IMR-90 (cell line): ENCODE results near the gene NOG. TPM values are rescaled to one million over a fixed set of nuclear protein-coding genes. Genes with fewer than 3 reads are reported as not detected.

Experiments
- ATAC-seq: fragments of 200-7000 bp; cut with Tn5 transposase; 2 replicates; pipeline ENCODE4 v1.9.1; 2020; ENCODE audit warnings: low read depth, mild to moderate bottlenecking, moderate library complexity
- BruUV-seq: library from RNA; stranded (reverse); fragments of 400-500 nt; replicated peaks from 2 replicates; lab custom pipeline; 2021; lab: Mats Ljungman, UMichigan
- CTCF ChIA-PET: fragments of 300-600 bp; formaldehyde crosslinking; extraction: SDS; loops from one replicate; lab custom pipeline; 2021; ENCODE audit warnings: antibody characterized with exemption; lab: Yijun Ruan, JAX
- POLR2A ChIA-PET: fragments of 300-600 bp; sonication (Branson Sonifier 250); formaldehyde crosslinking; loops from one replicate; lab custom pipeline; 2022; ENCODE audit warnings: antibody characterized with exemption; ENCODE audit not compliant: unreplicated experiment; lab: Charles Lee
- DNase-seq: peaks from one replicate; pipeline ENCODE4 v3.0.0; 2013
- H2AFZ ChIP-seq: replicated peaks from 2 replicates; pipeline ENCODE3; 2013; ENCODE audit warnings: low read length, mild to moderate bottlenecking; ENCODE audit not compliant: poor library complexity
- H2AK5ac ChIP-seq: 2 replicates; pipeline ENCODE4 v1.6.1; 2013; ENCODE audit warnings: low read depth, low read length, inconsistent platforms
- H2AK9ac ChIP-seq: replicated peaks from 2 replicates; pipeline ENCODE3; 2013; ENCODE audit warnings: mild to moderate bottlenecking, low read depth, low read length, moderate library complexity; ENCODE audit not compliant: poor library complexity
- H2BK120ac ChIP-seq: 2 replicates; pipeline ENCODE4 v1.6.1; 2013; ENCODE audit warnings: low read depth, low read length, inconsistent platforms
- H2BK15ac ChIP-seq: 3 replicates; pipeline ENCODE4 v1.6.1; 2013; ENCODE audit warnings: low read depth, low read length, inconsistent platforms
- H2BK20ac ChIP-seq: 2 replicates; pipeline ENCODE4 v1.6.1; 2013; ENCODE audit warnings: low read depth, mild to moderate bottlenecking, inconsistent platforms, low read length, moderate library complexity
- H2BK5ac ChIP-seq: 2 replicates; pipeline ENCODE4 v1.6.1; 2013; ENCODE audit warnings: mild to moderate bottlenecking, low read depth, low read length, inconsistent platforms; ENCODE audit not compliant: poor library complexity, severe bottlenecking
- H3K14ac ChIP-seq: replicated peaks from 2 replicates; pipeline ENCODE4 v1.6.1; 2013; ENCODE audit warnings: low read depth, low read length, inconsistent platforms
- H3K18ac ChIP-seq: 2 replicates; pipeline ENCODE4 v1.6.1; 2013; ENCODE audit warnings: low read depth, low read length, control low read depth
- H3K23ac ChIP-seq: 2 replicates; pipeline ENCODE4 v1.6.1; 2013; ENCODE audit warnings: low read depth, low read length, inconsistent platforms
- H3K27ac ChIP-seq: 2 replicates; pipeline ENCODE4 v1.5.1; 2013; ENCODE audit warnings: mild to moderate bottlenecking, control low read depth, low read length; ENCODE audit not compliant: insufficient read depth
- H3K27me3 ChIP-seq: 2 replicates; pipeline ENCODE4 v1.6.1; 2013; ENCODE audit warnings: low read length; ENCODE audit not compliant: control insufficient read depth, insufficient read depth
- H3K36me3 ChIP-seq: 2 replicates; pipeline ENCODE4 v1.6.1; 2013; ENCODE audit warnings: low read length, mixed read lengths; ENCODE audit not compliant: control insufficient read depth, insufficient read depth
- H3K4ac ChIP-seq: 2 replicates; pipeline ENCODE4 v1.6.1; 2013; ENCODE audit warnings: low read depth, low read length, inconsistent platforms
- H3K4me1 ChIP-seq: 2 replicates; pipeline ENCODE4 v1.6.1; 2013; ENCODE audit warnings: low read length, mixed read lengths; ENCODE audit not compliant: control insufficient read depth, insufficient read depth
- H3K4me2 ChIP-seq: 2 replicates; pipeline ENCODE4 v1.6.1; 2013; ENCODE audit warnings: low read depth, mild to moderate bottlenecking, control low read depth, low read length, moderate library complexity
- H3K4me3 ChIP-seq: 2 replicates; pipeline ENCODE4 v1.5.1; 2013; ENCODE audit warnings: low read depth, mild to moderate bottlenecking, control low read depth, low read length, moderate library complexity; ENCODE audit not compliant: insufficient read depth
- H3K56ac ChIP-seq: 2 replicates; pipeline ENCODE4 v1.6.1; 2013; ENCODE audit warnings: low read length, inconsistent platforms; ENCODE audit not compliant: insufficient read depth; ENCODE audit errors: extremely low read depth
- H3K79me1 ChIP-seq, 2 experiments: 2 replicates each; pipeline ENCODE4 v1.6.1; 2013; ENCODE audit warnings: low read length in 2 of 2, inconsistent platforms in 1 of 2, low read depth in 1 of 2
- H3K9ac ChIP-seq: 2 replicates; pipeline ENCODE4 v1.6.1; 2013; ENCODE audit warnings: low read depth, low read length, control low read depth
- H3K9me1 ChIP-seq: 2 replicates; pipeline ENCODE4 v1.6.1; 2013; ENCODE audit warnings: low read length, inconsistent platforms; ENCODE audit not compliant: insufficient read depth
- H3K9me3 ChIP-seq: 2 replicates; pipeline ENCODE4 v1.6.1; 2013; ENCODE audit warnings: low read length; ENCODE audit not compliant: control insufficient read depth, insufficient read depth
- H4K20me1 ChIP-seq: 2 replicates; pipeline ENCODE4 v1.6.1; 2013; ENCODE audit warnings: low read length, inconsistent platforms; ENCODE audit not compliant: insufficient read depth
- H4K5ac ChIP-seq: 2 replicates; pipeline ENCODE4 v1.6.1; 2013; ENCODE audit warnings: mild to moderate bottlenecking, low read depth, low read length, control low read depth
- H4K8ac ChIP-seq, 2 experiments: 2 replicates each; pipeline ENCODE4 v1.6.1; 2013; ENCODE audit warnings: low read depth in 2 of 2, low read length in 2 of 2, control low read depth in 1 of 2, inconsistent platforms in 1 of 2
- H4K91ac ChIP-seq: 2 replicates; pipeline ENCODE4 v1.6.1; 2013; ENCODE audit warnings: low read depth, low read length, inconsistent platforms; ENCODE audit not compliant: insufficient read depth
- BHLHE40 ChIP-seq: fragments of 150-350 bp; IDR thresholded peaks from 2 replicates; pipeline ENCODE4 v1.6.1; 2016; ENCODE audit warnings: mild to moderate bottlenecking, low read depth, low read length
- MAFK ChIP-seq: IDR thresholded peaks from 2 replicates; pipeline ENCODE4 v1.6.1; 2012; ENCODE audit warnings: low read depth, low read length, improper control_type of control experiment
- NFE2L2 ChIP-seq: fragments of 150-350 bp; IDR thresholded peaks from 2 replicates; pipeline ENCODE4 v1.6.1; 2016; ENCODE audit warnings: low read depth, mild to moderate bottlenecking, low read length
- POLR2A ChIP-seq: IDR thresholded peaks from 2 replicates; pipeline ENCODE4 v1.6.1; 2012; ENCODE audit warnings: mild to moderate bottlenecking, low read depth, low read length
- RAD21 ChIP-seq: IDR thresholded peaks from 2 replicates; pipeline ENCODE4 v1.6.1; 2012; ENCODE audit warnings: low read length, improper control_type of control experiment
- RFX5 ChIP-seq: IDR thresholded peaks from 2 replicates; pipeline ENCODE4 v1.8.0; 2012; ENCODE audit warnings: low read depth, mild to moderate bottlenecking, low read length, moderate library complexity
- SMC3 ChIP-seq: fragments of 150-350 bp; IDR thresholded peaks from 2 replicates; pipeline ENCODE4 v1.6.1; 2016; ENCODE audit warnings: low read depth, mild to moderate bottlenecking, antibody characterized with exemption, low read length, moderate library complexity
- WGBS, 2 experiments: methylation state at CpG; one replicate each; pipeline versions ENCODE4 v1.1.5 to v1.1.7; 2013; ENCODE audit warnings: missing lambda C conversion rate in 2 of 2; ENCODE audit not compliant: insufficient read length in 1 of 2; ENCODE audit errors: extremely low coverage in 2 of 2; 5-methylcytosine and 5-hydroxymethylcytosine counted together
- dilution Hi-C: fragments of 300-500 bp; cut with HindIII; formaldehyde crosslinking; loops from one replicate; pipeline ENCODE4 v1.14.3; 2018; ENCODE audit warnings: low sequenced_read_pairs; ENCODE audit not compliant: unreplicated experiment
- in situ Hi-C: fragments of 300-500 bp; cut with MboI; formaldehyde crosslinking; loops from 3 replicates; pipeline ENCODE4 v1.14.3; 2019; ENCODE audit warnings: low sequenced_read_pairs, inconsistent platforms, mixed read lengths
- intact Hi-C: fragments of 100-400 bp; cut with micrococcal nuclease; formaldehyde crosslinking; loops from 2 replicates; pipeline ENCODE4 v1.10.0; 2022
- polyA plus RNA-seq, 3 experiments: library from polyadenylated mRNA; depleted of rRNA; stranded (reverse); fragments of >200 nt; gene quantifications; 2 replicates each; pipeline ENCODE4 v1.2.3, GENCODE V29; 2012; ENCODE audit warnings: low replicate concordance in 1 of 3
- total RNA-seq: library from RNA; depleted of rRNA; stranded (reverse); fragments of >200 nt; gene quantifications from 2 replicates; pipeline ENCODE4 v1.2.3, GENCODE V29; 2012
- TF ChIP-seq, protein P1 (sequence below): conservative IDR thresholded peaks from 2 replicates; pipeline ENCODE4 v1.5.1; 2012; ENCODE audit warnings: mild to moderate bottlenecking, low read depth, low read length, improper control_type of control experiment
- TF ChIP-seq, protein P2 (sequence below): fragments of 150-350 bp; IDR thresholded peaks from 2 replicates; pipeline ENCODE4 v1.6.1; 2017; ENCODE audit warnings: mild to moderate bottlenecking, antibody characterized with exemption, low read length, low read depth

NOG gene
- total and polyA plus RNA-seq, 2 of the 4 experiments (the other 2 are of a cell fraction) = 11.7 to 13.1 TPM

DNA sequence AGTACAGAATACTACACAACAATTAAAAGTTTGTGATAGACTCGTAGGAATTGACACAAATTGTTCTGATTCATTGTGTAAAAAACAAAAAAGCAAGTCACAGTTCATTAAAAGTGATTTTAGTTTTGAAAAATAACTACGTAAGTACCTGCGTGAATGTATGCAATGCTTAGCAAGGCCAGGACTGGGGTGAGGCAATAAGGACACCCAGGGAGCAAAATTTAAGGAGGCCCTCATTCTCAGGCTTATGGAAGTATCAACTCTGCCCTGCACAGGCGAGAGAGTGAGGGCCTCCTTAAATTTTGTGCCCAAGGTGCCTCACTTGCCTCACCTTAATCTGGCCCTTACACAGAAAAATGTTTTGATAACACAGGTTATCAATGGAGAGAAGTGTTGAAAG lies 31.4 kb downstream of the NOG start:
- no peak overlapping the region for H2BK20ac ChIP-seq
- H3K27ac ChIP-seq = no peak overlapping the region
- no peak overlapping the region for H2AK5ac ChIP-seq
- H4K8ac ChIP-seq = no peak overlapping the region
- no peak overlapping the region for H3K4ac ChIP-seq
- POLR2A ChIA-PET = no interaction called here
- H3K4me3 ChIP-seq = no peak overlapping the region
- dilution Hi-C loops = no loop called here
- TF ChIP-seq RAD21 (no peak), MAFK (no peak), NFE2L2 (no peak), BHLHE40 (no peak), POLR2A (no peak), SMC3 (no peak), RFX5 (no peak)
- TF ChIP-seq, protein P1, sequence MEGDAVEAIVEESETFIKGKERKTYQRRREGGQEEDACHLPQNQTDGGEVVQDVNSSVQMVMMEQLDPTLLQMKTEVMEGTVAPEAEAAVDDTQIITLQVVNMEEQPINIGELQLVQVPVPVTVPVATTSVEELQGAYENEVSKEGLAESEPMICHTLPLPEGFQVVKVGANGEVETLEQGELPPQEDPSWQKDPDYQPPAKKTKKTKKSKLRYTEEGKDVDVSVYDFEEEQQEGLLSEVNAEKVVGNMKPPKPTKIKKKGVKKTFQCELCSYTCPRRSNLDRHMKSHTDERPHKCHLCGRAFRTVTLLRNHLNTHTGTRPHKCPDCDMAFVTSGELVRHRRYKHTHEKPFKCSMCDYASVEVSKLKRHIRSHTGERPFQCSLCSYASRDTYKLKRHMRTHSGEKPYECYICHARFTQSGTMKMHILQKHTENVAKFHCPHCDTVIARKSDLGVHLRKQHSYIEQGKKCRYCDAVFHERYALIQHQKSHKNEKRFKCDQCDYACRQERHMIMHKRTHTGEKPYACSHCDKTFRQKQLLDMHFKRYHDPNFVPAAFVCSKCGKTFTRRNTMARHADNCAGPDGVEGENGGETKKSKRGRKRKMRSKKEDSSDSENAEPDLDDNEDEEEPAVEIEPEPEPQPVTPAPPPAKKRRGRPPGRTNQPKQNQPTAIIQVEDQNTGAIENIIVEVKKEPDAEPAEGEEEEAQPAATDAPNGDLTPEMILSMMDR = no peak
- TF ChIP-seq, protein P2, sequence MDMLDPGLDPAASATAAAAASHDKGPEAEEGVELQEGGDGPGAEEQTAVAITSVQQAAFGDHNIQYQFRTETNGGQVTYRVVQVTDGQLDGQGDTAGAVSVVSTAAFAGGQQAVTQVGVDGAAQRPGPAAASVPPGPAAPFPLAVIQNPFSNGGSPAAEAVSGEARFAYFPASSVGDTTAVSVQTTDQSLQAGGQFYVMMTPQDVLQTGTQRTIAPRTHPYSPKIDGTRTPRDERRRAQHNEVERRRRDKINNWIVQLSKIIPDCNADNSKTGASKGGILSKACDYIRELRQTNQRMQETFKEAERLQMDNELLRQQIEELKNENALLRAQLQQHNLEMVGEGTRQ = no peak
- no peak overlapping the region for H3K4me2 ChIP-seq
- no peak overlapping the region for H4K91ac ChIP-seq
- H2BK120ac ChIP-seq = no peak overlapping the region
- ATAC-seq (no peak), DNase-seq (no peak)
- H3K9me3 ChIP-seq = no peaks in the 10 kb centered on the region
- no peak overlapping the region for H2AFZ ChIP-seq
- H2AK9ac ChIP-seq = no peak overlapping the region
- no peak overlapping the region for H3K14ac ChIP-seq
- H4K20me1 ChIP-seq = no peaks in the 10 kb centered on the region
- intact Hi-C loops = no loop called here
- H3K79me1 ChIP-seq = no peaks in the 10 kb centered on the region
- peaks cover under 1% of the 10 kb centered on the region; the same call in 1 of the 2 replicates for H3K4me1 ChIP-seq
- H4K5ac ChIP-seq = no peak overlapping the region
- no peak overlapping the region for H2BK15ac ChIP-seq
- CTCF ChIA-PET = no interaction called here
- no peak overlapping the region for H3K18ac ChIP-seq
- H2BK5ac ChIP-seq = no peak overlapping the region
- H3K9ac ChIP-seq = no peak overlapping the region
- no TSS peak for BruUV-seq
- no peaks in the 10 kb centered on the region; the same call in 1 of the 2 replicates for H3K9me1 ChIP-seq
- WGBS, 2 experiments = 70% methylated on average over 3 of the region's 4 CpGs; no CpG with 5 or more reads in 1 of the 2 experiments
- in situ Hi-C loops = no loop called here
- no peaks in the 10 kb centered on the region for H3K36me3 ChIP-seq
- no peak overlapping the region for H3K23ac ChIP-seq
- peaks cover 32% of the 10 kb centered on the region for H3K27me3 ChIP-seq
- H3K56ac ChIP-seq = no peak overlapping the region
